GM18858 (cell line): ENCODE data around the gene PTGER4.
"Not testable (repeated sequence)": the region's sequence is repeated elsewhere in the genome, so short reads cannot be mapped to it uniquely, and the experiment has no call there.

Experiments used
- ATAC-seq: cut with Tn5 transposase; IDR thresholded peaks from one replicate; pipeline ENCODE4 v1.9.1; 2021; ENCODE audit not compliant: unreplicated experiment

PTGER4 gene

DNA sequence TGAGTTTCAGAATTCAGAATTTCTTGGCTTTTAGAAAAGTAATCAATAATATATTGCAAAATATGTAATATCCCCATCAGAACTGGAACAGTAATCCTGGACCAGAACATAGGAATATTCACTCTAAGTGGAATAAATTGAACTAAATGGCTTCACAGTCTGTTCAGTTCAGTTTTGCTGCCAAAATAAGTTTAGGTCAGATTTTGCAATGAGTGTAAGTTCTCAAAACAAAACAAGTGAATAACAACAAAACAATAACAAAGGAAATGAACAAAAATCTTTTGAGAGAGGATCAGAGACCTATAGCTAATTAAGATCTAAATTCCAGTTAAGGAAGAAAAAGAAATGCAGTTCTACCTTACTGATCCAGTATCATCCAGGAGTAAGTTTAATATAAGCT, 9.3 kb downstream of the PTGER4 start:
- no peak for ATAC-seq

DNA sequence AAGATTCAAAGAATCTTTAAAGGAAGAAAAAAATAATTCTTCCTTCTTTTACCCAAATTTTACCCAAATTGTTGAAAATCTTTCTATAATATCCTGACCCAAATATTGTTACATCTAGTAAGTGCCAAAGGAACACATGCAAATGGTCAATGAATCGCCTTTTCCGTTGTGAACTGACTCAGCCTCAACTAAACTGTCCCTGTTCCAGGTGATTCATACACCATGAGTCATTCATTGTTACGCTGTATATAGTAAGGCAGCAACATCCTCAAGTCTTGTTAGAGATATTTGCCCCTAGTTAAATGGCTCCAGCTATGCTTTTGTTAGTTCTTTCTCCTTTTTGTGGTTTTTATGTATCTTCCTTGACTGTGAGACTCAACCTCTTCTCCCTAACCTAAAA, 9.7 kb downstream of the PTGER4 start:
- ATAC-seq = peak; percentile 54

DNA sequence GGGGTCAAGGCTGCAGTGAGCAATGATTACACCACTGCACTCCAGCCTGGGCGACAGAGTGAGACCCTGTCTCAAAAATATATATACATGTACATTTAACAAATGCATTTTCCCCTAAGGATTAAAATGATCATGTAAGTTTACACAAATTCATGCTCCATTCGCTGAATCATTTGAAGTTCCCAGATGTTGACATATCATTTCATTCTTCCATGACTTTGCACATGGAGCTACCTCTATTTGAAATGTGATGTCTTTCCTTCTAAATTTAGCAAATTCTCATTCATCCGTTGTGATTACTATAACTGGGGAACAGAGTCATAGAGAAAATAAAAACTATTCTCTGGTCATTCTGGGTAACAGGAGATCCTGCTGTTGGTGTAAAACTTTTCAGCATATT, 10.6 kb downstream of the PTGER4 start:
- ATAC-seq = no peak

DNA sequence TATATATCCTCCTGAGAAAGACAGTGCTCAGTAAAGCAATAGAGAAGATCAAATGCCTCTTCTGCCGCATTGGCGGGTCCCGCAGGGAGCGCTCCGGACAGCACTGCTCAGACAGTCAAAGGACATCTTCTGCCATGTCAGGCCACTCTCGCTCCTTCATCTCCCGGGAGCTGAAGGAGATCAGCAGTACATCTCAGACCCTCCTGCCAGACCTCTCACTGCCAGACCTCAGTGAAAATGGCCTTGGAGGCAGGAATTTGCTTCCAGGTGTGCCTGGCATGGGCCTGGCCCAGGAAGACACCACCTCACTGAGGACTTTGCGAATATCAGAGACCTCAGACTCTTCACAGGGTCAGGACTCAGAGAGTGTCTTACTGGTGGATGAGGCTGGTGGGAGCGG, 12.2 kb downstream of the PTGER4 start:
- no peak for ATAC-seq

DNA sequence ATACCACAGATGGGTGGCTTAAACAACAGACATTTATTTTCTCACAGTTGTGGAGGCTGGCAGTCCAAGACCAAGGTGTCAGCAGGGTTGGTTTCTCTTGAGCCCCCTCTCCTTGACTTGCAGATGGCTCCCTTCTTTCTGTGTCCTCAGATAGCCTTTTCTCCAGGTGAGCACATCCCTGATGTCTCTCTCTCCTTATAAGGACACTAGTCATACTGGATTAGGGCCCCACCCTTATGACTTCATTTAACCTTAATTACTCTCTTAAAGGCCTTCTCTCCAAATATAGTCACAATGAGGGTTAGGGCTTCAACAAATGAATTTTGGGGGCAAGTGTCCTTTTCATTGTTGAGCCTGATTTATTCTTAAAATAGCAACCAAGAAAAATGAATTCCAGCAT, 14.7 kb downstream of the PTGER4 start:
- ATAC-seq = no peak

DNA sequence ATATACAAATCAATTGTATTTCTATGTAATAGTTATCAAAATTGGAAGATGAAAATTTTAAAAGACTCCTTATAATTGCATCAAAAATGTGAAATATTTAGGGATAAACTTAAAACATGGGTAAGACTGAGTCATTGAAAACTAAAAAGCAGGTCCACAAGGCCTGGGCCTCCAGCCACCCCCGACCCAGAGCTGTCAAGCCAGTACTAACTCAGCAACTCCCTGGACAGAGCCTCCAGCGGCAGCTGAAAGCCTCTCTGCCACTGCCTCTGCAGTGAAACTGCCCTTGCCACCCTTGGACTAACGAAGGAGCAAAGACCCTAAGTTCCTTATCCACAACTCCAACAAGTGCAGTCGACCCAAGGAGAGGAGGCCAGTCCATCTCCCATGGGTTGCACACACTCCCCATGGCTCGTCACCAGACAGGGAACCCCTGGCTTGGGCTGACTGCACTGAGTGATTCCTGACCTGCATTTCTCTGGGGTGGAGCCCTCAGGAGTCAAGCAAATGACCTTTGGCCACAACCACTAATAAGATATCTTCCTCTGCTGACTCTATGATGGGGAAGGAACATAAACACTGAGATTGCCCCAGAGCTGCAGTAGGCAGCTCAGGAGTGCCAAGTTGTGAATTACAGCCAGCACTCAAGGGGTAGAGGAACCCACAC, 20.5 kb downstream of the PTGER4 start:
- ATAC-seq = no peak

DNA sequence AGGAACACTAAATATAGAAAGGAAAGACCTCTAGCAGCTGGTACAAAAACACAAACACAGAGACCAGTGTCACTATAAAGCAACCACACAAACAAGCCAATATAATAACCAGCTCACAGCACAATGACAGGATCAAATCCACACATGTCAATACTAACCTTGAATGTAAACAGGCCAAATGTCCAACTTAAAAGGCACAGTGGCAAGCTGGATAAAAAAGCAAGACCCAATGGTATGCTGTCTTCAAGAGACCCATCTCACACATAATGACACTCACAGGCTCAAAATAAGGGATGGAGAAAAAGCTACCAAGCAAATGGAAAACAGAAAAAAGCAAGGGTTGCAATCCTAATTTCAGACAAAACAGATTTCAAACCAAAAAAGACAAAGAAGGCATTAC, 22.3 kb downstream of the PTGER4 start:
- not testable (repeated sequence) for ATAC-seq

DNA sequence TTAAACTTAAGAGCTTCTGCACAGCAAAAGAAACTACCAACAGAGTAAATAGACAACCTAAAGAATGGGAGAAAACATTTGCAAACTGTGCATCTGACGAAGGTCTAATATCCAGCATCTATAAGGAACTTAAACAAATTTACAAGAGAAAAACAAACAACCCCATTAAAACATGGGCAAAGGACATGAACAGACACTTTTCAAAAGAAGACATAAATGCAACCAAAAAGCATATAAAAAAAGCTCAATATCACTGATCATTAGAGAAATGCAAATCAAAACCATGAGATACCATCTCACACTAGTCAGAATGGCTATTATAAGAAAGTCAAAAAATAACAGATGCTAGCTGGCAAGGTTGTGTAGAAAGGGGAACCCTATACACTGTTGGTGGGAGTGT, 25.8 kb downstream of the PTGER4 start:
- ATAC-seq = not testable (repeated sequence)

DNA sequence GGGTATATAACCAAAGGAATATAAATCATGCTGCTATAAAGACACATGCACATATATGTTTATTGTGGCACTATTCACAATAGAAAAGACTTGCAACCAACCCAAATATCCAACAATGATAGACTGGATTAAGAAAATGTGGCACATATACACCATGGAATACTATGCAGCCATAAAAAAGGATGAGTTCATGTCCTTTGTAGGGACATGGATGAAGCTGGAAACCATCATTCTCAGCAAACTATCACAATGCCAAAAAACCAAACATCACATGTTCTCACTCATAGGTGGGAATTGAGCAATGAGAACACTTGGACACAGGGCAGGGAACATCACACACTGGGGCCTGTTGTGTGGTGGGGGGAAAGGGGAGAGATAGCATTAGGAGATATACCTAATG, 30.9 kb downstream of the PTGER4 start:
- ATAC-seq = not testable (repeated sequence)

DNA sequence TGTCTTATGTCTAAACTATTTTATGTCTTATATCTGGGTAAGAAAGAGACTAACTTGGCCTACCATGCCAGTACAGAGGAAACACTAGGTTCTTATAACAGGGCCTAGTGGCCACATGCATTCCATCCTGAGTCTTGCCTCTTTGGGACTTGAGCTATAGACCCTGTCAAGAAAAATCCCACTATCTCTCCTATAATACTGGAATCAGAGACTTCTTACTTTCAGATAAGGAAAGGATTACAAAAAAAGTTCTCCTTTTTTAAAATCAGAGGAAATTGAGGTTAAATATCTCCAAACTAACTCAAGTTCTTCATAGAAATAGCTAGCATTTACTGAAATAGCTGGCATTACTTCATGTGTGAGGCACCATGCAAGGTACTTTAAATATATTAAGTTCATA, 34.3 kb downstream of the PTGER4 start:
- ATAC-seq = no peak

DNA sequence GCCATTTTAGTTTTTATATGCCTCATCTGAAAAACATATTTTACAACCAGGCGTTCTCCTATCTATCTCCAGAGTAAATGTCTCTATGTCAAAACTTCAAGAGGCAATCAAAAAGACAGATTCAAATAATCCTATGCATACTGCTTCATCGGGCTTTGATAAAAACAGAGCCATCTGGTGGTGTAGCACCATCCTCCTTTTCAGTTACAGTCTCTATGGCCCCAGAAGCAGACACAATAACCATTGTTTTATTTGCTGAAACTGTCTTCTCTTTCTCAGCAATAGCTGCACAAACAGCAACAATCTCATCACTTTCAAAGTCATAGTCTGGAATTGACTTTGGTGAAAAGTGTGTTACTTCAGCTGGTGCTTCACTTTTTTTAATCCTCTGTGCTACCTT, 36.3 kb downstream of the PTGER4 start:
- no peak for ATAC-seq

DNA sequence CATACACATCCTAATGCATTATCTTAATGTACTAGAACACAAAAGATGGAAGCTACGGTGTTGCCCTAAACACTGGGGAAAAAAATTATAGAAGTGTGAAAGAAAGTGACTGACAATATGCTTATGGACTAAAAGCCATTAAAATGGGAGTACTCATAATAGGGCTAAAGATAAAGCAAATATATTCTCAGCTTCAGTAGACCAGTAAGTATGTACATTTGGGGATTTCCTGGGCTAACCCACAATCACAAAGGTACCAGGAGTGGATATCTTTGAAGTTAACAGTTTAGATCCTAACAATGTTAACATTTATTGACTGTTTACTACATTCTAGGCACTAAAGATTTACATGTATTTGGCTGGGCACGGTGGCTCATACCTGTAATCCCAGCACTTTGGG, 36.9 kb downstream of the PTGER4 start:
- no peak for ATAC-seq

DNA sequence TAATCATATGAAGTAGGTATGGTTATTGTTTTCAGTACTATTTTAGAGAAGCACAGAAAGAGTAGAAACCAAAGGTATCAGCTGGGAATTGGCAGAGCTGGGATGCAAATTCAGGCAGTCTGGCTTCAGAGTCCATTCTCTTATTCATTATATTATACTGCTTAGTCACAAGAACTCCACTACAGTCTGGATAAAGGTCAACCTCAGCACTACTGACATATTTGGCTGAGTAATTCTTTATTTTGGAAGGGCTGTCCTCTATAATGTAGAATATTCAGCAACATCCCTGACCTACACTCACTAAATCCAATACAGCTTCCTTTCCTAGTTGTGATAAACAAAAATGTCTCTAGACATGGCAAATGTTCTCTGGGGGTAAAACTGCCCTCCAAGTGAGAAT, 37.6 kb downstream of the PTGER4 start:
- no peak for ATAC-seq

DNA sequence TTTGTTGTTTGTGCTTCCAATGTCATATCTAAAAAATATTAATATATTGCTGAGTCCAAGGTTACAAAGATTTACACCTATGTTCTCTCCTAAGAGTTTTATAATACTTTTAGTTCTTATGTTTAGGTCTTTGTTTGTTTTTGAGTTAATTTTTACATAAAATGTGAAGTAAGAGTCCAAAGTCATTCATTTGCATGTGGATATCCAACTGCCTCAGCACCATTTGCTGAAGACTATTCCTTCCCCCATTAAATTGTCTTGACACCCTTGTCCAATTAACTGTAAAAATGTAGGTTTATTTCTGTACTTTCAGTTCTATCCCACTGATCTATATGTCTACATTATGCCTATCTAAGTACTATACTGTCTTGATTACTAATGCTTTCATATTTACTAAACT, 40.4 kb downstream of the PTGER4 start:
- ATAC-seq = no peak

DNA sequence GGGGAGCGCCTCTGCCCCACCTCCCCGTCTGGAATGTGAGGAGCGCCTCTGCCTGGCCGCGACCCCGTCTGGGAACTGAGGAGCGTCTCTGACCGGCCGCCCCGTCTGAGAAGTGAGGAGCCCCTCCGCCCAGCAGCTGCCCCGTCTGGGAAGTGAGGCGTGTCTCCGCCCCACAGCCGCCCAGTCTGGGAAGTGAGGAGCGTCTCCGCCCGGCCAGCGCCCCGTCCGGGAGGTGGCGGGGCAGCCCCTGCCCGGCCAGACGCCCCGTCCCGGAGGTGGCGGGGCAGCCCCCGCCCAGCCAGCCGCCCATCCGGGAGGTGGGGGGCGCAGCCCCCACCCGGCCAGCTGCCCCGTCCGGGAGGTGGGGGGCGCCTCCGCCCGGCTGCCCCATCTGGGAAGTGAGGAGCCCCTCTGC, 42.8 kb downstream of the PTGER4 start:
- ATAC-seq = not testable (repeated sequence)

DNA sequence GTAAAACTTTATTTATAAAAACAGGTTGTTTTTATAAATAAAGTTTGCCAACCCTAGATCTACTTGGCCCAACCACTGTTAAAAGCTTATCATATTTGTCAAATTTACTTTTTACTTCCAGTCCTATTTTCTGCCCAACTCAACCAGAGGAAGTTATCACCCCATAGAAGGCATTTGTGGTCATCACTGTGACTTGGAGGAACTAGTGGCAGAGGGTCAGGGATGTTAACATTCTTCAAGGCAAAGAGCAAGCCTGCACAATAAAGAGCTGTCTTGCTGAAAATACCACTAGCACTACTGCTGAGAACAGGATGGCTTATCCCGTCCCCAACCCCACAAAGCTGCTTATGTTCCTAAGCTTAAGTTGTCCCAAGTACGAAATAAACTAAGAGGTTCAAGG, 53.7 kb downstream of the PTGER4 start:
- ATAC-seq = no peak

DNA sequence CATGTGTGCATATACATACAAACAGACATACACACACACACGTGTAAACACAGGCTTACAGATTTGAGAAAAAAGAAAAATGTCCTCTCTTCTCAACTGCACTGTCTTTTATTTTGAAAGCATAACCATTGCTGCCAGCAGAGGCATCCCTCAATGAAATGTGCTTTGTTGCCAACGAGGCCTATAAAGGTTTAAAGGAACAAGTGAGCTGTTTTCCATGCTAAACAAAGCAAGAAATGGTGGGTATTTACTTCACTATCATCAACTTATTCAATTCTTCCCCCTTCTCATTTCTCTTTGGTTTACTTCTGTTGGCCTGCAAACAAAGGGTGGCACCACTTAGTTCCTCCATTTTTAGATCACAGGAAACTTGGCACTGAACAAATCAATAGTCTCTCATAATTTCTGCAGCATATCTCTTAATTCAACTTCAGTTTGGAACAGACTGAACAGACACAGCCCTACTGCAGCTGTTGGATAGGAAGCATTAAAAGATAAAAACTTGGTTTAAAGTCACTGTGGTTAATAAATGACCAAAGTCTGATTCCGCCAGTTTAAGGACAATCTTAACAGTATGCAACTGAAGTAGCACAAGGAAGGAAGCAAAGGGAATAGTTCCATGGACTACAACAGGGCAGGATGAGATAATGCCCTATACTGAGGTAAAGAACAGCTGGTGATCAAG, 54.3 kb downstream of the PTGER4 start:
- no peak for ATAC-seq

DNA sequence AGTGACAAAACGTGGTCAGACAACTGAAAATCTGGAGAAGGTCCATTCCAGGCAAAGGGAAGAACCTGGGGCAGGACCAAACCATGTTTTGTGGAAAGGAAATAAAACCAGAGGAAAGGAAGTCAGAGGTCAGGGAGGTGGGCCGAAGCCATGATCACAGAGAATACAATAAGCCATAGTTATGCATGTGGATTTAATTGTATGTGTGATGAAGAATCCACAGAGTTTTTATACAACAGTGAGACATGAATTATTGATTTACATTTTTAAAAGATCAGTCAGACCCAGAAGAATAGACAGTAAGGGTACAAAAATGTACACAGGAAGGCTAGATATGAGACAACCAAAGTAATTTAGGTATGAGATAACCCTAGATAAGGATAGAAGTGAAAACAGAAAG, 55.3 kb downstream of the PTGER4 start:
- no peak for ATAC-seq

DNA sequence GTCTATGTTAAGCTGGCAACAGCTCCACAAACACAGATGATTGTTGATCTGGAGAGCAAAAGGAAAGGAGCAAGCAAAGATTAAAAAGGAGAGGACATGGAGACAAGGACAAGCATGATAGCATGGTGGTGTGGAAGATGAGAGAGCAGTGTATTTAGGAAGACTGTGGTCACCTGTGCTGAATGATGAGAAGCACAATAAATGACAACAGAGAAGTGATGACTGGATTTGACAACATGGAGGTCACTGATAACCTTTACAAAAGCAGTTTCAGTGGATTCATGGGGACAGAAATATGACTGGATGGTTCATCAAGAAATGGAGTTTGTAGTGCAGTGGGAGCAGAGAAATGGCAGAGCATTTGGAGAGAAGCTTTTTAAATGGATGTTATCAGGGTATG, 55.9 kb downstream of the PTGER4 start:
- no peak for ATAC-seq

DNA sequence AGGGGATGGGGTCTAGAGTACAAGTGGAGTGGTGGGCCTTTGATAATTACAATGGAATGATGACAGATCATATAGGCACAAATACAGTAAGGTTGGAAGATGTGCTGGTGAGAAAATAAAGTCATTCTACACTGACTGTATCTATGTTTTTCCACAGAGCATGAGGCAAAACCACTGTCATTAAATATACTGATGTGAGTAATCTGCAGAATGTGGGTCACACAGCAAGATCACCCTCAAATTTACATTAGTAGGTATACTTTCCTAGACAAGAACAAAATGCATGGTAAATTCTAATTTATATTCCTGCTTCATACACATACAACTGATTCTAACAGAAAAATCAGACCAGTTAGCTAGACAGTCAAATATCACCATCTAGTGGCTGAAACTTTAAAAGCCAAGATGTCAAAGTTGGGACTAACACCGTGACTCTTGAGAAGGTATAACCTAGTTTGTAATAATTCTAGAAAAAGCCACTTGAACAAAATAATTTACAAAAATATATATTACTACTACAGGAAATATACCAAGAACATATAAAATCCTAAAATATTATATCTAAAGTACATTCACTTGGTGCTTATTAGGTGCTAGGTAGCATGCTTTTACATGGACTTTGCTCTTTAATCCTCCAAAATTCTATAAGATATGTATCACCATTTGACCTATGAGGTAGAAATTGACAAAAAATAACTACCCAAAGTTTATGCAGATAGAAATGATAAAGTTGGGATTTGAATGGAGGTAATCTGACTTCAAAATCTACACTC, 56.6 kb downstream of the PTGER4 start:
- ATAC-seq = peak; percentile 78

DNA sequence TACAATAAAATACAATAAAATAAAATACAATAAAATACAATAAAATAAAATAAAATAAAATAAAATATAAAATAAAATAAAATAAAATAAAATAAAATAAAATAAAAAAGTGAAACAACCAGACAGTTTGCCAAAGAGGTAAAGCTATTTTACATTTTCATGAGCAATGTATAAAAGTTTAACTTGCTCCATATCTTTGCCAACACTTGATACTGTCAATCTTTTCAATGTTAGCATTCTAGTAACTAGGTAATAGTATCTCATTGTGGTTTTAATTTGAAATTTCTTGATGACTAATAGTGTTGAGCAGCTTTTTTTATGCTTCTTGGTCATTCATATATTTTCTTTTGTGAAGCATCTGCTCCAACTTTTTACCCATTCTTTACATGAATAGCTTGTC, 58.8 kb downstream of the PTGER4 start:
- ATAC-seq = no peak
